ENCODE results near the gene ITPR1. TPM values are rescaled to one million over a fixed set of nuclear protein-coding genes. Genes with fewer than 3 reads are reported as not detected.

The ITPR1 gene
- total and polyA plus RNA-seq, 2 of the 4 experiments (the other 2 are of a cell fraction) = 1.8 to 5.7 TPM

DNA sequence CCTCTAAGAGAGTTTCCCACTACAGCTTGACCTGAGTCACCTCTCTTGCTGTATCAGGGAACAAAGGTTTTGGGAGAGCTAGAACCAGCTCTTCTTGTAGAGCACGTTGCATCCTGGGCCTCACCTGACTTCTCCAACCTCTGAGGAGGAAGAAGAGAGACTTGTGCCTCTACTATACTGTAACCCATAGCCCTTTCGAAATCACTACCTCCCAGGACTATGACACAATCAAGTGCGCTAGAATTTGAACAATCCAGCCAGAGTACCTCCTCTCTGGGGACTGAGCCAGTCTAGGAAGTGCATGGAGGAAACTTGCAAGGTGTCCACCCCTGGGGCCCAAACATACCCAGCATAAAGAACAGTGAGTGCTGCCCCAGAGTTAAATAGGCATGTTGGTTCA lies 293.3 kb downstream of the ITPR1 start:
- H3K4me1 ChIP-seq (ENCODE audit: control insufficient read depth, insufficient read depth, low read length) = no peaks in the 10 kb centered on the region
- no CpG with 5 or more reads among the region's 3 CpGs for WGBS, 2 experiments (ENCODE audit: extremely low coverage in 2 of 2, insufficient read length in 1 of 2)
- no peak overlapping the region for H3K4me2 ChIP-seq (ENCODE audit: low read depth, low read length)
- no peak overlapping the region for H2BK120ac ChIP-seq (ENCODE audit: low read depth, low read length)
- no peak overlapping the region for H4K5ac ChIP-seq (ENCODE audit: low read depth, low read length)
- CTCF ChIA-PET = no interaction called here
- DNase-seq (no peak), ATAC-seq (ENCODE audit: low read depth) (no peak)
- H2AK5ac ChIP-seq (ENCODE audit: low read depth, low read length) = no peak overlapping the region
- H4K8ac ChIP-seq (ENCODE audit: low read depth in 2 of 2, low read length in 2 of 2) = no peak overlapping the region
- no peak overlapping the region for H3K4ac ChIP-seq (ENCODE audit: low read depth, low read length)
- no peaks in the 10 kb centered on the region for H4K20me1 ChIP-seq (ENCODE audit: insufficient read depth, low read length)
- H3K4me3 ChIP-seq (ENCODE audit: insufficient read depth, low read depth, low read length) = no peak overlapping the region
- no peak overlapping the region for H3K27ac ChIP-seq (ENCODE audit: insufficient read depth, low read length)
- TF ChIP-seq MAZ (IDR thresholded peaks at IDR 0.05; ENCODE audit: borderline replicate concordance, low read depth, low read length) (no peak), RCOR1 (IDR thresholded peaks at IDR 0.05; ENCODE audit: insufficient replicate concordance, low read length) (no peak), MAFK (IDR thresholded peaks at IDR 0.05; ENCODE audit: low read depth, low read length) (no peak)
- no peak overlapping the region for H2AFZ ChIP-seq (replicated peaks; ENCODE audit: low read length, poor library complexity)
- in situ Hi-C loops (cut with MboI; ENCODE audit: low sequenced_read_pairs) = no loop called here
- H4K91ac ChIP-seq (ENCODE audit: insufficient read depth, low read depth, low read length) = no peak overlapping the region
- H2BK15ac ChIP-seq (ENCODE audit: low read depth, low read length) = no peak overlapping the region
- H3K14ac ChIP-seq (replicated peaks; ENCODE audit: low read depth, low read length) = no peak overlapping the region
- no peak overlapping the region for H2BK5ac ChIP-seq (ENCODE audit: low read depth, low read length, poor library complexity, severe bottlenecking)
- H3K79me1 ChIP-seq (ENCODE audit: low read depth in 1 of 2, low read length in 2 of 2) = no peaks in the 10 kb centered on the region
- no peak overlapping the region for H2AK9ac ChIP-seq (replicated peaks; ENCODE audit: low read depth, low read length, poor library complexity)
- H3K9ac ChIP-seq (ENCODE audit: low read depth, low read length) = no peak overlapping the region
- no peaks in the 10 kb centered on the region for H3K9me1 ChIP-seq (ENCODE audit: insufficient read depth, low read length)
- H2BK20ac ChIP-seq (ENCODE audit: low read depth, low read length) = no peak overlapping the region
- dilution Hi-C loops (cut with HindIII; ENCODE audit: low sequenced_read_pairs, unreplicated experiment) = no loop called here
- no TSS peak for BruUV-seq (replicated peaks)
- H3K56ac ChIP-seq (ENCODE audit: extremely low read depth, insufficient read depth, low read length) = no peak overlapping the region
- no peak overlapping the region for H3K18ac ChIP-seq (ENCODE audit: low read depth, low read length)
- H3K36me3 ChIP-seq (ENCODE audit: control insufficient read depth, insufficient read depth, low read length) = 0 out of 2 replicates have a peak, but pooled peaks cover 1% of the 10 kb centered on the region
- H3K27me3 ChIP-seq (ENCODE audit: control insufficient read depth, insufficient read depth, low read length) = no peaks in the 10 kb centered on the region
- no peaks in the 10 kb centered on the region for H3K9me3 ChIP-seq (ENCODE audit: control insufficient read depth, insufficient read depth, low read length)
- H3K23ac ChIP-seq (ENCODE audit: low read depth, low read length) = no peak overlapping the region
- POLR2A ChIA-PET (ENCODE audit: unreplicated experiment) = no interaction called here
- intact Hi-C loops (cut with micrococcal nuclease) = no loop called here
